ENCODE results near the gene KIAA0825.

The KIAA0825 gene

DNA sequence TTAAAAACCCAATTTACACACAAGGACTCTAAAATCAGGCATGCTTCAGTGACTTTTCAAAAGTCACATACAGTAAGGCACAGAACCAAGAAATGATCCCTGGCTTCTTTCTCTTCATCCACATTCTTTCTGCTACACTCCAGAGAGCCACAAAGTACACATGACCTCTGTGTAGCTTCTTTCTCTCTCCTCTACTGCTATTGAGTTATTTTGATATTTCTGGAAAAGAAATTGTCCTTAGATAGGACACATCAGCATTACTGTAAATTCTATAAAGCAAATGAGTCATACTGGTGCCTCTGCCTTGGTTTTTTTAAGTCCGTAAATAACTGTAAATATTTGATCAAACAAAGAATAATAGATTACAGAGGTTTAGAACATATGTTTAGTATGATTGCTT is 96.3 kb downstream of the KIAA0825 start:
- no peak overlapping the region for H3K4me3 ChIP-seq (ENCODE audit: low read depth, low read length)
- TF ChIP-seq, protein P1, sequence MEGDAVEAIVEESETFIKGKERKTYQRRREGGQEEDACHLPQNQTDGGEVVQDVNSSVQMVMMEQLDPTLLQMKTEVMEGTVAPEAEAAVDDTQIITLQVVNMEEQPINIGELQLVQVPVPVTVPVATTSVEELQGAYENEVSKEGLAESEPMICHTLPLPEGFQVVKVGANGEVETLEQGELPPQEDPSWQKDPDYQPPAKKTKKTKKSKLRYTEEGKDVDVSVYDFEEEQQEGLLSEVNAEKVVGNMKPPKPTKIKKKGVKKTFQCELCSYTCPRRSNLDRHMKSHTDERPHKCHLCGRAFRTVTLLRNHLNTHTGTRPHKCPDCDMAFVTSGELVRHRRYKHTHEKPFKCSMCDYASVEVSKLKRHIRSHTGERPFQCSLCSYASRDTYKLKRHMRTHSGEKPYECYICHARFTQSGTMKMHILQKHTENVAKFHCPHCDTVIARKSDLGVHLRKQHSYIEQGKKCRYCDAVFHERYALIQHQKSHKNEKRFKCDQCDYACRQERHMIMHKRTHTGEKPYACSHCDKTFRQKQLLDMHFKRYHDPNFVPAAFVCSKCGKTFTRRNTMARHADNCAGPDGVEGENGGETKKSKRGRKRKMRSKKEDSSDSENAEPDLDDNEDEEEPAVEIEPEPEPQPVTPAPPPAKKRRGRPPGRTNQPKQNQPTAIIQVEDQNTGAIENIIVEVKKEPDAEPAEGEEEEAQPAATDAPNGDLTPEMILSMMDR (IDR thresholded peaks at IDR 0.05; ENCODE audit: low read depth, low read length, missing control alignments), result no peak
- in situ Hi-C loops (cut with HindIII; ENCODE audit: low sequenced_read_pairs), result no loop called here
- no peak for DNase-seq (ENCODE audit: low read depth)

DNA sequence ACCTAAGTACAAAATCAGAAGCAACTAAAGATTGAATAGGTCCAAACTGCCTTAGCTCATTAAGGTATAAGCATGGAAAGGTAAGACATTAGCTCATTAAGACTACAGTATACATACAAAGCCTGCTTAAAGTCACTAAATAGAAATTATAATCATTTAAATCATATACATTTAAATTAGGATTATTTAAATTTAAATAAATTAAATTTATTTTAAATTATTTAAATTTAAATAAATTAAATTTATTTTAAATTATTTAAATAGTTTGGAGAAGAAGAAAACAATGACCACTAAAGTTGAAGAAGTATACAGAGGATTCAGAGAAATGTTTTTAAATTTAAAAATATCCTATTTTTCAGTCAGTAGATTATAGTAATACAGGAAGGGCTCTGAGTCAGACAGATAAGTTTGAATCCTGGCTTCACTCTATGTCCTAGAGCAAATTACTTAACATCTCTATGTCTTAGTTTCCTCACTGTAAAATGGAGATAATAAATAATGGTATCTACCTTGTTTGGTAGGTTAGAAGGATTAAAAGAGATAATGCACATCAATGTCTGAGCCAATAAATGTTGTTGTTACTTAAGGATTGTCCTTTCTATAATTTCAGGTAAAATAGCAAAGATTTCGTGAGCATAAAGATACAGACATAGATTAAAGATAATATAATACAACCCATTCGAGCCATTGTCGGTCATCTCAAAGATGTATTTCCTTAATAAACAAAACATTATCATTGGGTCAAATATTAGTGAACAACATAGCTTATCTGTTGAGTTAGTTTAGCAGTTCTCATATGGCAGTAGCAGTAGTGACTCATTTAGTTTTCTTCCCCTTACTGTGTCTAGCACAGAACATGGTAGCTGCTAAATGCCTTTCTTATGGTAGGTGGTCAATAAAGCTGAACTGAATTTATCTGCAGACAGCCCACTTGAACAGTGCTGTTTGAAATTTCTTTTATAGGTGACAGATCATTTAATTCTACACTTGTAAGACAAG is 100.6 kb downstream of the KIAA0825 start:
- H3K4me3 ChIP-seq (ENCODE audit: low read depth, low read length), result no peak overlapping the region
- in situ Hi-C loops (cut with HindIII; ENCODE audit: low sequenced_read_pairs), result no loop called here
- TF ChIP-seq, protein P1 (IDR thresholded peaks at IDR 0.05; ENCODE audit: low read depth, low read length, missing control alignments), result no peak
- DNase-seq (ENCODE audit: low read depth), result no peak

GRCh38 chr5:94516148-94516547 is 102.3 kb downstream of the KIAA0825 start:
- in situ Hi-C loops (cut with HindIII; ENCODE audit: low sequenced_read_pairs), result no loop called here
- DNase-seq (ENCODE audit: low read depth), result no peak

DNA sequence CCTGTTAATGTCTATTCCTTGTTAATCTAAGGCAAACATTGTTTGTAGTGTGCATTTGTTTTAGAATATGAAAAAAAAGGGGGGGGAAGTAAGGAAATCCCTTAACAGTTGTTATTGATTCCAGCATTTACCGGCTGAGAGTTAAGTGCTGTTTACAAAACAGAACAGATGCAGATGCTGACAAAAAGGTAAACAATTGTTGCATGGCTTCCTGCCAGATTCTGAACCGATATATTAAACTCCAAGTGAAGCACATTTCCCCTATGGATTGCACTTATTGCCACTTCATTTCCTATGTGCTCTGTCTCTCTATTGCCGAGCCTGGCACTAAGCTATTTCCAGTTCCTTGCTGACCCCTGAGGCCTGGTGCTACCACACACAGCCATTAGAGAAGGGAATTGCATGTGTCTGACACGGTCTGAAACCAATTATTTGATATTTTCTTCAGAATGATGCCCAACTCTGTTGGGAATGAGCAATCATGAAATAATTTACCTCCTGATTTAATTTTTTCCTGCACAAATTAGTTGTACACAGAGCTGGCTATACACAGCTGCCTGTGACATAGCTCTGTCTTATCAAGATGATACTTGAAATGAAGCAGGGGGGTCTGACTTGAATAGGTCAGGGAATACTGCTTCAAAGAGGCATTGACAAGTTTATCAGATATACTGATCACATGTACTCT is 109.8 kb downstream of the KIAA0825 start:
- in situ Hi-C loops (cut with HindIII; ENCODE audit: low sequenced_read_pairs), result no loop called here

More at GRCh38 chr5:94516148-94516547, 102.3 kb downstream of the KIAA0825 start:
- TF ChIP-seq, protein P1 (IDR thresholded peaks at IDR 0.05; ENCODE audit: low read depth, low read length, missing control alignments), result no peak
- H3K4me3 ChIP-seq (ENCODE audit: low read depth, low read length), result no peak overlapping the region

GRCh38 chr5:94505327-94506068 is 112.9 kb downstream of the KIAA0825 start:
- in situ Hi-C loops (cut with HindIII; ENCODE audit: low sequenced_read_pairs), result no loop called here
- TF ChIP-seq, protein P1 (IDR thresholded peaks at IDR 0.05; ENCODE audit: low read depth, low read length, missing control alignments), result no peak
- no peak for DNase-seq (ENCODE audit: low read depth)
- H3K4me3 ChIP-seq (ENCODE audit: low read depth, low read length), result no peak overlapping the region

More for the DNA sequence above, 109.8 kb downstream of the KIAA0825 start:
- H3K4me3 ChIP-seq (ENCODE audit: low read depth, low read length), result no peak overlapping the region
- TF ChIP-seq, protein P1 (IDR thresholded peaks at IDR 0.05; ENCODE audit: low read depth, low read length, missing control alignments), result no peak
- no peak for DNase-seq (ENCODE audit: low read depth)

- TF ChIP-seq, protein P1 (IDR thresholded peaks at IDR 0.05; ENCODE audit: low read depth, low read length, missing control alignments), result no peak
- DNase-seq (ENCODE audit: low read depth), result no peak
- H3K4me3 ChIP-seq (ENCODE audit: low read depth, low read length), result no peak overlapping the region
- in situ Hi-C loops (cut with HindIII; ENCODE audit: low sequenced_read_pairs), result no loop called here
Measured at GRCh38 chr5:94503677-94504076, 114.7 kb downstream of the KIAA0825 start.
